SJCRH30 (cell line): ENCODE measurements around the gene SDSL. TPM values are rescaled to one million over a fixed set of nuclear protein-coding genes. Genes with fewer than 3 reads are reported as not detected.
A peak's percentile ranks its signal among the peaks of the same experiment; 100 is the strongest.

Experiments used
- DNase-seq, 2 experiments: peaks; one replicate each; pipeline ENCODE4 v3.0.0-alpha.2; 2015 to 2020
- H3K27ac ChIP-seq: fragments of 250-450 bp; sonication (Bioruptor Pico); 2 replicates; pipeline ENCODE4 v1.5.1; 2020; ENCODE audit warnings: mild to moderate bottlenecking, moderate library complexity
- H3K27me3 ChIP-seq: fragments of 250-450 bp; sonication (Bioruptor Pico); 2 replicates; pipeline ENCODE4 v1.5.1; 2020; ENCODE audit warnings: mild to moderate bottlenecking, moderate library complexity
- H3K36me3 ChIP-seq: fragments of 250-450 bp; sonication (Bioruptor Pico); 2 replicates; pipeline ENCODE4 v1.5.1; 2020; ENCODE audit warnings: mild to moderate bottlenecking, moderate library complexity
- H3K4me1 ChIP-seq: fragments of 250-450 bp; sonication (Bioruptor Pico); 2 replicates; pipeline ENCODE4 v1.5.1; 2020; ENCODE audit warnings: mild to moderate bottlenecking, moderate library complexity
- H3K4me3 ChIP-seq: fragments of 250-450 bp; sonication (Bioruptor Pico); 2 replicates; pipeline ENCODE4 v1.5.1; 2020; ENCODE audit warnings: mild to moderate bottlenecking, moderate library complexity
- H3K9me3 ChIP-seq: fragments of 250-450 bp; sonication (Bioruptor Pico); replicated peaks from 2 replicates; pipeline ENCODE4 v1.5.1; 2020; ENCODE audit warnings: mild to moderate bottlenecking, moderate library complexity
- total RNA-seq: library from RNA; depleted of rRNA; stranded (reverse); fragments of >200 nt; shearing (Covaris generic); gene quantifications from 2 replicates; pipeline ENCODE4 v1.2.3, GENCODE V29; 2014

Gene SDSL
- total RNA-seq, 1 experiment from 2014 or later, result 1.9 TPM

DNA sequence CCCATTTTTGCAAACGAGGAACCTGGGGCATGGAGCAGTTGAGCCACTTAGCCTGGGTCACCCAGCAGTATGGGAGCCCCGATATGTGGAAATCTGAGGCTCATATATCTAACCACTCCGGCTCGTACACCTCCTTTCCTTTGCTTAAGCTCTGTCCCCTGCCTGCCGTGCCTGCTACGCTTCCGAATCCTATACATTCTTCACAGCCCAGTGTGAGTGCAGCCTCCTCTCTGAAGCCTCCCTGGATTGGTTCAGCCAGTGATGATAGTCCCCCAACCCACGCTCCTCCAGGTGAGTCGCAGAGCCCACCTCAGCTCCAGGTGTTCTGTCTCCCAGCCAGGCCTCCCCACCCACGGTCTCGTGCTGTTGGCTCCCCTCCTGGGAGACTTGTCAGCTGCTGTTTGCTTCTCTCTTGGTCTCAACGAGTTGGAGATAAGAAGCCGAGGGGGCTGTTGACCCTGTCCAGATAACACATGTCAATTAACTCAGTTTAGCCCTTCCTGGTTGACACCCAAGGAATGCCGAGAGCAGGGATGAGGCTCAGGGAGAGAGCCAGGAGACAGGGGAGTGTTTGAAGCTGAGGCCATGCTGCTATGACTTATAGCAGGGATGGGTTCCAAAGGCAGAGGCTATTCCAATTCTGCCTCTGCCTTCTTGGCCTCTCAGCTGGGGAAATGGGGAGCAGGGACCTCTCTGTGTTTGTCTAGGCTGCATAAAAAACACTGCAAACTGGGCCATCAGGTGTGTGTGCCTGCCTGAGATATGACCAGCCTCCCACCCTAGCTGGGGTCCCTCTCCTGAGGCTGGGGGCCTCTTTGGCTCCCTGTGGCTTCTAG is 19.0 kb downstream of the SDSL start:
- Histone ChIP-seq H3K4me1 (no peaks in the 10 kb centered on the region), H3K9me3 (no peaks in the 10 kb centered on the region), H3K36me3 (no peaks in the 10 kb centered on the region), H3K27ac (no peak overlapping the region), H3K27me3 (peaks cover 4% of the 10 kb centered on the region; the same call in 1 of the 2 replicates), H3K4me3 (no peak overlapping the region)
- DNase-seq, result no peak

DNA sequence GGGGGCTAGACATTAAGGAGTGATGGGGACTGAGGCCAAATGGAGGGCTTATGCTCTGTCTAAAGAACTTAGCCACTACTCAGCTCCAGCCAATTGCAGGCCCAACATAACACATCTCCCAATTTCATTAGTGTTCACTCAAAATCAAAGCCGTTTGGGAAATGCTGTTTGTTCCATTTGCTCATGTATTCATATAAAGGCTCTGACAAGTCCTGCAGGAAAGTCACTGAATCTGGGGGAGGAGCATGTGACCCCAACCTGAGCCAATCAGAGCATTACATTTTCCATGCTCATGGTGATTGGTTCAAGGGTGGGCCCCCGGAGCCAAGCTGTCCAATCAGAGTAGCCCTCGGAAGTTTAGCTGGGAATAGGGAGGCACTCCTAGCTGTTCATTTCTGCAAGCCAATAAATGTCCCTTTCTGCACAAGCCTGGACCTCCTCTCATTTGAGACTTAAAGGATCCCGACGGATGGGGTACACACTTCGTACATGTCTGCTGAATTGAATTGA is 20.9 kb downstream of the SDSL start:
- no peaks in the 10 kb centered on the region for H3K9me3 ChIP-seq
- H3K4me1 ChIP-seq, result no peaks in the 10 kb centered on the region
- H3K4me3 ChIP-seq, result no peak overlapping the region
- H3K27me3 ChIP-seq, result peaks cover 4% of the 10 kb centered on the region; the same call in 1 of the 2 replicates
- no peaks in the 10 kb centered on the region for H3K36me3 ChIP-seq
- DNase-seq, result peak; percentile 22 to 49
- H3K27ac ChIP-seq, result no peak overlapping the region

DNA sequence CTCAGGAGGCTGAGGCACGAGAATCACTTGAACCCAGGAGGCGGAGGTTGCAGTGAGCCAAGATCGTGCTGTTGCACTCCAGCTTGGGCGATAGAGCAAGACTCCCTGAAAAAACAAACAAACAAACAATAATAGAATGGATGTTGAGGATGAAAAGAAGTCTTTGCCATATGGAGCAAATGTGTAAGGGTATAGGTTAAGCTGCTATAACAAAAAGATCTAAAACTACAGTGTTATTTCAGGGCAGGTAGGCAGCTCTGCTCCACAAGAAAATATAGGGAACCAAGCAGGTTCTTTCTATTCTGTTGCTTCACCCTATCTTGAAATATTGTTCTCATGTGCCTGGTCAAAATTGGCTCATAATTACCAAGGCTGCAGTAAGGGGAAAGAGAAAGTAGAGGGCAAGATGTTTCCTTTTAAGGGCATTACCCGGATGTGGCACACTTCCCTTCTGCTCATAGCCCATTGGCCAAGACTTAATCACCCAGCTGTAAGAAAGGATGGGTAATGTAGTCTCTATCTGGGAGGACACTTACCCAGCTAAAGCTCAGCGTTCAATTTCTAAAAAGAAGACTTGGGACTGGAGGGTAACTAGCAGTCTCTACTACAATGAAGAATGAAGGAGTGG is 23.5 kb downstream of the SDSL start:
- Histone ChIP-seq H3K27me3 (peaks cover 1% of the 10 kb centered on the region; the same call in 1 of the 2 replicates), H3K27ac (no peak overlapping the region), H3K4me3 (no peak overlapping the region), H3K9me3 (no peaks in the 10 kb centered on the region), H3K36me3 (no peaks in the 10 kb centered on the region), H3K4me1 (no peaks in the 10 kb centered on the region)
- DNase-seq, result no peak

DNA sequence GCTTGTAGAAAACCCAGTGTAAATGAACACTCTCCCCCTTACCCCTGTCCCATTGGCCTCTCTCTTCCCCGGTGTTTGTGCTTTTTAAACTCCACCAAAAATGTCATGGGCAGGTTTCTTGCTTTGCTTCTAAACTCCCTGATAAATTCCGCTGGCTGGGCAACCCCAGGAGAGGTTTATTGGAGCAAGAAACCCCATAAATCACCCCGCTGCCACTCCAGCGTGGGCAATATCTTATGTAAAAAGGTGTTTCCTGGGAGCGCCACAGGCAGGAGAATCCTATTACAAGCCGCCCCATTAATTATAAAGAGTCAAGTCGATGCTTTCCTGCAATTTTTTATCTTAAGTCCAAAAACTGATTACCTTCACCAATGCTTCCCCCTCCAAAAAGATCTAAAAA is 26.7 kb downstream of the SDSL start:
- Histone ChIP-seq H3K27me3 (no peaks in the 10 kb centered on the region), H3K4me3 (no peak overlapping the region), H3K9me3 (no peaks in the 10 kb centered on the region), H3K27ac (no peak overlapping the region), H3K36me3 (no peaks in the 10 kb centered on the region), H3K4me1 (no peaks in the 10 kb centered on the region)
- no peak for DNase-seq

DNA sequence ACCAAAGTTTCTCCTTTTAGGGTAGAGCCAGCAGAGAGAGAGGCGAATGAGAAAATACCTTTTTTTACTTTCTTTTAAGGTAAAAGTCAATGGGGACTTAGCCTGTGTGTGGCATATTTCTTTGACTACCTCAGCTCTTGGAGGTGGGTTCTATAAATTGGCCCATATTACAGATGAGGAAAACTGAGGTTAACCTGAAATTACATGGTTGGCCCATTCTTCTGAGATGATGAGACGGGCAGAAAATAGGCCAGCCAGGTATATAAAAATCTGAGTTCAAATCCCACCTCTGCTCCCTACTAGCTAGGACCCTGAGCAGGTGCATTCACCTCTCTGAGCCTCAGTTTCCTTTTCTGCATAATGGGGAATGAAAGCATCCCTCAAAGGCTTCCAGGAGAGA is 27.1 kb downstream of the SDSL start:
- H3K27ac ChIP-seq, result no peak overlapping the region
- H3K9me3 ChIP-seq, result no peaks in the 10 kb centered on the region
- no peak overlapping the region for H3K4me3 ChIP-seq
- DNase-seq, result no peak
- H3K36me3 ChIP-seq, result no peaks in the 10 kb centered on the region
- no peaks in the 10 kb centered on the region for H3K4me1 ChIP-seq
- no peaks in the 10 kb centered on the region for H3K27me3 ChIP-seq

DNA sequence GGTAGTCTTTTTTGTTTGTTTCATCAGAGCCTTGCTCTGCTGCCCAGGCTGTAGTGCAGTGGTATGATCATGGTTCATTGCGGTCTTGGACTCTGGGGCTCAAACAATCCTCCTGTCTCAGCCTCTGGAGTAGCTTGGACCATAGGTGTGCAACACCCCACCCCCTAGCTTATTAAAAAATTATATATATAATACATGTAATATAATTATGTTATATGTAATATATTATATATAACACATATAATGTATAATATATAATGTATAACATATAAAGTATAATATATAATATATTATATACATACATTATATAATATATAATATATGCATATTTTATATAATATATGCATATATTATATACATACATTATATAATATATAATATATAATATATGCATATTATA is 27.7 kb downstream of the SDSL start:
- no peaks in the 10 kb centered on the region for H3K9me3 ChIP-seq
- no peak overlapping the region for H3K27ac ChIP-seq
- H3K36me3 ChIP-seq, result no peaks in the 10 kb centered on the region
- no peaks in the 10 kb centered on the region for H3K4me1 ChIP-seq
- DNase-seq, result no peak
- H3K27me3 ChIP-seq, result no peaks in the 10 kb centered on the region
- no peak overlapping the region for H3K4me3 ChIP-seq

DNA sequence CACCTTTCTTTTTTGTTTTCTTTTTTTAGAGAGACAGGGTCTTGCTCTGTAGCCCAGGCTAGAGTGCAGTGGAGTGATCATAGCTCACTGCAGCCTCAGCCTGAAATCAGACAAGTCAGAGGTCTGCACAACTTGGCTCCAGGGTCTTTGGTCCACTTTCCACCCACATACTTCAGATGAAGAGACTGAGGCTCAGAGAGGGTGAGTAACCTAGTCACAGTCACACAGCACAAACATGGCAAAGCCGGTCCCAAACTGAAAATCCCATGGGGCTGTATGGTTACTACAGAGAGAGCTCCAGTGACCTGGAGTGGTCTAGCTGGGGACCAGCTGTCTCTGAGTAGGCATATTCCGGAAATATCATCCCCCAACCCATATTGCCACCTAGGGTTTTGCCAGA is 30.3 kb downstream of the SDSL start:
- DNase-seq, result no peak
- Histone ChIP-seq H3K4me3 (no peak overlapping the region), H3K9me3 (no peaks in the 10 kb centered on the region), H3K27me3 (no peaks in the 10 kb centered on the region), H3K36me3 (no peaks in the 10 kb centered on the region), H3K4me1 (no peaks in the 10 kb centered on the region), H3K27ac (no peak overlapping the region)

DNA sequence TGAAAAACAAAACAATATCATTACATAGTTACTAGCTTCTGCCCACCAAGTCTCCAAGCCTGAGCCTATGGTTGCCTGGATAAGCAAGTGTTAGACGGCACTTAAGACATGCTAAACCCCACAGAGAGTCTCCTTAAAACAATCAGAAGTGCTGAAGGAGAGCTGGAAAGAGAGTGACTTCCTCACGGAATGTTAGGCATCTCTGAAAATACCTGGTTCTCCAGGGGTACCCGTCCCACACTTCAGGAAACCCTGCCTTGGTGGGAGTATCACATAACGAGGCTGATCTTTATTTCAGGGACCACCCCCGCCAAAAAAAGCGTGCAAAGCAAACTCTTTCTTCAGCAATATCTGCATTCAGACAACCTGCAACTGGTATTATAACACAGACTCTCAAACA is 31.1 kb downstream of the SDSL start:
- Histone ChIP-seq H3K4me1 (no peaks in the 10 kb centered on the region), H3K36me3 (no peaks in the 10 kb centered on the region), H3K27me3 (no peaks in the 10 kb centered on the region), H3K4me3 (no peak overlapping the region), H3K9me3 (no peaks in the 10 kb centered on the region), H3K27ac (no peak overlapping the region)
- no peak for DNase-seq

DNA sequence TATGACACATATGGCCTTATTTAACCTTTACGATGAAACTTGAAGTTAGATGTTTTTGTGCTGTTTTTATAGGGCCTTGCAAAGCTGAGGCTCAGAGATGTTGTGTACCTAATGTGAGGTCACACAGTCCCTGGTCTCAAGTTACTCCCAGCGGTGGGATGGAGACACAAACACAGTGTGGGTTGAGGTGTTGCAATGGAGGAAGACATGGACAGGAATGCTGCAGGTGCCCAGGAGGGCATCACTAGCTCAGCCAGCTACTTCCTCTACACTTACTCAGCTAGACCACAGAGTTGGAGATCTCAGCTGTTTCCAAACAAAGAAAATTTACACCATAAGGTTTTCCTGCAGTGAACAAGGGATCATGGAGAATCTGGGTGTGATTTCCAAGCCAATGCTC is 34.0 kb downstream of the SDSL start:
- no peaks in the 10 kb centered on the region for H3K36me3 ChIP-seq
- H3K27ac ChIP-seq, result no peak overlapping the region
- no peaks in the 10 kb centered on the region for H3K4me1 ChIP-seq
- H3K27me3 ChIP-seq, result no peaks in the 10 kb centered on the region
- no peak overlapping the region for H3K4me3 ChIP-seq
- no peak for DNase-seq
- no peaks in the 10 kb centered on the region for H3K9me3 ChIP-seq

DNA sequence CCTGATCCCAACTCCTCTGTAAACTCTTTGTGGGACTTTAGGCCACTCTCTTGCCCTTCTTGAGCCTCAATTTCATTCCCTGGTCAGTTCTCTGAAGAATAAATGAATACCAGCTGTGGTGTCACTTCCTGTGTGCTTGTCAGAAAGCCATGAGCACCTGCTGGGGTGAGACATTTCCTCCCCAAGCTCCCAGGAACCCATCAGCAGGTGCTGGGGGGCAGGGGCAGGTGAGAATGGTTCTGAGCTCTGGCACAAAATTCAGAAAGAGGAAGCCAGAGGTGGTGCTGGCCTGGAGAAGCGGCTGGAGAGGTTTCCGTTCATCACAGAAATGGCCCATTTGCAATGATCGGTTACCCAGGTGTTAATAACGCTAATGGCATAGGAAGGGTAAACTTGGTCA is 34.6 kb downstream of the SDSL start:
- Histone ChIP-seq H3K4me3 (no peak overlapping the region), H3K36me3 (no peaks in the 10 kb centered on the region), H3K27me3 (no peaks in the 10 kb centered on the region), H3K9me3 (no peaks in the 10 kb centered on the region), H3K27ac (no peak overlapping the region), H3K4me1 (no peaks in the 10 kb centered on the region)
- DNase-seq, result no peak

DNA sequence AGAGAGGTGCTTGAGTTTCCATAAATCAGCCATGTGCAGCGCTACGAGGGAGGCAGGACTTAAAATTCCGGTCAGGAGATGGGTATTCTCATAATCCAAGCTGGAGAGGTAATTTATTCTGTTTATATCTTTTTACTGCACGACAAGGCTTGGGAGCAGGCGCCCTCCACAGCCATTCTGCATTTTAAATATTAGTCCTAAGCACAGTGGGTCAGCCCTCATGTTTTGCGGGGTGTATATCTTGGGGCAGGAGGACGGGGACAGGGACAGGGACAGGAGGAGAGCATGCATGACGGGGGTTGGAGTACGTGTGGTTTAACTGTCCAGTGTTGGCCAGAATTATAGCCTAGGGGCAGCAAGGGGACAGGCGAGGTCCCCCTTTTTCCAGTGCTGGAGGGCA is 35.0 kb downstream of the SDSL start:
- no peaks in the 10 kb centered on the region for H3K36me3 ChIP-seq

DNA sequence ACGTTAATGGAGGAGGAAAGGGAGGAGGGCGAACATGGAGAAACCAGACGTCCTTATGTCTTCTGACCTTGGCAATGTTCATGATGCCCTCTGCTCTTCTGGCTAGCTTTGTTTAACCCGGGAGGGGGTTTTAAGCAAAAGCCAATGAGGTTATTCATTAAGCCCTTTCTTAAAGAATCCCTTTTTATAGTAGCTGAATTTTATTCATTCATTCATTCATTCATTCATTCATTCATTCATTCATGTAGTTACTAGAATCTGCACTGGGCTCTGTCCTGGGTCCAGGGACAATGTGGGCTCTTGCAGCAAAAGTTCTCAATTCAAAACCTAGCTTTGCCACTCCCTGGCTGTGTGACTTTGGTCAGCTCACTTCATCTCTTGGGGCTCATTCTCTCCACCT is 35.5 kb downstream of the SDSL start:
- H3K36me3 ChIP-seq, result no peaks in the 10 kb centered on the region
- no peaks in the 10 kb centered on the region for H3K9me3 ChIP-seq
- DNase-seq, result no peak
- H3K27me3 ChIP-seq, result no peaks in the 10 kb centered on the region
- no peaks in the 10 kb centered on the region for H3K4me1 ChIP-seq
- no peak overlapping the region for H3K4me3 ChIP-seq
- no peak overlapping the region for H3K27ac ChIP-seq

More for the DNA sequence above, 35.0 kb downstream of the SDSL start:
- H3K4me3 ChIP-seq, result no peak overlapping the region
- H3K4me1 ChIP-seq, result no peaks in the 10 kb centered on the region
- no peak overlapping the region for H3K27ac ChIP-seq
- no peaks in the 10 kb centered on the region for H3K27me3 ChIP-seq
- no peak for DNase-seq
- no peaks in the 10 kb centered on the region for H3K9me3 ChIP-seq

DNA sequence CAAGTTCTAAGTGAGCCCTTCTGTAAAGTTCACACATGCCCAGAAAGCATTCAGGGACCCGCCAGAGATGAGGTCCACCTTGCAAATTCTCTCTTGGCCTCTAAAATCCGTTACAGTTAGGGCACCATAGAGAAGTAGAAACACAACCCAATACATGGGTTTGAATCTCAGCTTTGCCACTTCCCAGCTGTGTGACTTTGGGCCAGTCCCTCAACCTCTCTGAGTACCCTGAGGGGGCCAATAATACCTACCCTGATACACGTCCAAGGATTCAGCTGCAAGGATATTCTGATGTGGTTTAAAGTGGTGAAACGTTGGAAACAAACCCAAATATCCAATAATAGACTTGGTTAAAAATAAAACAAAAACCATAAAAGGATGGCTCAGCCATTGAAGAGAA is 37.8 kb downstream of the SDSL start:
- no peak for DNase-seq
- H3K9me3 ChIP-seq, result no peaks in the 10 kb centered on the region
- H3K27me3 ChIP-seq, result no peaks in the 10 kb centered on the region
- H3K4me3 ChIP-seq, result no peak overlapping the region
- no peaks in the 10 kb centered on the region for H3K4me1 ChIP-seq
- H3K36me3 ChIP-seq, result no peaks in the 10 kb centered on the region
- no peak overlapping the region for H3K27ac ChIP-seq

DNA sequence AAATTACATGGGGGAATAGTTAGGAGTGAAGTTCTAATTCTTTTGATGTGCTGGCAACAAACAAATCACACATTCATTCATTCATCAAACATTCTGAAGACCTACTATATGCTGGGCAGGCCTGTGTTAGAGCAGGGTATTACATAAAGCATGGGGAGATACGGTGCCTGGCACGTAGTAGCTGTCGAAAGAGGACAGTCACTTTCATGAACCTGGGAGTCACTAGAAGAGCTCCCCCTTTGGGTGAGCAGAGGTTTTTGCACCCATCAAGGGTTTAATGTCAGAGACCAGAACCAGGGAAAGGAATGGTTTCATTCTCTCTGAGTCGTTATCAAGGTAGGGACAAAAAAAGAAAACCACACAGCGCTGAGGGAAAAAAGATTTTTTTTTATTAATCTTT is 39.5 kb downstream of the SDSL start:
- no peak overlapping the region for H3K4me3 ChIP-seq
- no peaks in the 10 kb centered on the region for H3K4me1 ChIP-seq
- H3K27ac ChIP-seq, result no peak overlapping the region
- DNase-seq, result peak in 1 of 2 experiments; percentile 51
- H3K9me3 ChIP-seq, result no peaks in the 10 kb centered on the region
- no peaks in the 10 kb centered on the region for H3K27me3 ChIP-seq
- H3K36me3 ChIP-seq, result no peaks in the 10 kb centered on the region

DNA sequence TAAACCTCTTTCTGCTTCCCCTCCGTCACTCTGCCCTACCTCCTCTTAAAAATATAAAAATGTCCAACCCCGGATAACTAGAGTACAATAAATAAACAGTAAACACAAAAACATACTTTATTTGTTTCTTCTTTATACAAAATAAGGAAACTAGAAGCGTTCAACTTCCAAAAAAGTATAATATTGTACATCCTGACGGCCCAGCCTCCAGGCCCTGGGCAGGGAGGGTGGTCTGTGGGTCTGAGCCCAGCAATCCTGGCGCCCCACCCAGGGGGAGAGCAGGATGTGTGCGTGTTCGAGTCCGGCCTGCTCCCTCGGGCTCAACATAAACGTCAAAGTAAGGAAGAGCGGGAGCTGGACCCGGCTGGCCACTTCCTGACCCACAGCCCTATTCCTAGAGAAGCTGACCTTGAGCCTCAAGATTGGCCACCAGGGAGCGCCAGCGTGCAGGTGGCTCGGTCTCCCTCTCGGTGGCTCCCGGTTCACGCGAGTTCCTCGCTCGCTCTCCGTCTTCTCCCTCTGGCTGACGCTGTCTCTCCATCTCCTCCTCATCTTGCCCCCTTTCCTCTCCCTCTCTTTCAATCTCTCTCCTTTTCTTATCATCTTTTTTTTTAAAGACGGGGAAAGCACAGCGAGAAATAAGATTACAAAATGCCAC is 40.1 kb downstream of the SDSL start:
- DNase-seq, result peak; percentile 57 to 77

More for the DNA sequence above, 40.1 kb downstream of the SDSL start:
- Histone ChIP-seq H3K4me1 (no peaks in the 10 kb centered on the region), H3K9me3 (no peaks in the 10 kb centered on the region), H3K27ac (no peak overlapping the region), H3K4me3 (no peak overlapping the region), H3K36me3 (no peaks in the 10 kb centered on the region), H3K27me3 (no peaks in the 10 kb centered on the region)
